HepG2 (cell line): ENCODE measurements around the gene C20orf204. TPM values are rescaled to one million over a fixed set of nuclear protein-coding genes. Genes with fewer than 3 reads are reported as not detected.

Experiments
- ATF7 ChIP-seq, 2 experiments: fragments of 450-650 bp in 1 of 2; sonication (generic) in 1 of 2; formaldehyde crosslinking in 1 of 2; IDR thresholded peaks; 2 replicates each; pipeline versions ENCODE4 v1.4.0 to v1.6.1; 2016 to 2020; ENCODE audit warnings: antibody characterized with exemption in 1 of 2, mild to moderate bottlenecking in 1 of 2, missing genetic modification reagents in 1 of 2
- BCLAF1 ChIP-seq: fragments of 450-650 bp; IDR thresholded peaks from 2 replicates; pipeline ENCODE4 v1.6.1; 2017; ENCODE audit warnings: mild to moderate bottlenecking
- BRF2 ChIP-seq: sonication (generic); formaldehyde crosslinking; IDR thresholded peaks from 2 replicates; pipeline ENCODE4 v1.8.1; 2022; ENCODE audit warnings: mild to moderate bottlenecking, missing genetic modification reagents
- CHD4 ChIP-seq: fragments of 200-600 bp; sonication (generic); IDR thresholded peaks from 2 replicates; pipeline ENCODE4 v1.7.0; 2017; ENCODE audit warnings: mild to moderate bottlenecking, low read length, borderline replicate concordance
- FOXA3 ChIP-seq: IDR thresholded peaks from 2 replicates; pipeline ENCODE4 v1.6.1; 2016; ENCODE audit warnings: missing genetic modification reagents, missing compliant biosample characterization
- GPBP1L1 ChIP-seq: sonication (generic); formaldehyde crosslinking; IDR thresholded peaks from 2 replicates; pipeline ENCODE4 v1.5.0; 2020; ENCODE audit warnings: mild to moderate bottlenecking, missing genetic modification reagents
- JDP2 ChIP-seq: sonication (generic); formaldehyde crosslinking; IDR thresholded peaks from 2 replicates; pipeline ENCODE4 v1.8.1; 2022; ENCODE audit warnings: missing genetic modification reagents, borderline replicate concordance
- KMT2B ChIP-seq: IDR thresholded peaks from 2 replicates; pipeline ENCODE4 v1.6.1; 2016; ENCODE audit warnings: missing genetic modification reagents, missing compliant biosample characterization
- NFKBIZ ChIP-seq: IDR thresholded peaks from 2 replicates; pipeline ENCODE4 v1.6.1; 2018; ENCODE audit warnings: missing genetic modification reagents, missing compliant biosample characterization
- PCBP1 ChIP-seq: fragments of 200-400 bp; formaldehyde crosslinking; IDR thresholded peaks from 2 replicates; pipeline ENCODE4 v1.6.1; 2017; ENCODE audit warnings: mild to moderate bottlenecking, low read depth, low read length, borderline replicate concordance
- RELA ChIP-seq: sonication (generic); formaldehyde crosslinking; IDR thresholded peaks from 2 replicates; pipeline ENCODE4 v1.4.0; 2020; ENCODE audit warnings: missing genetic modification reagents
- SP140L ChIP-seq: sonication (generic); formaldehyde crosslinking; IDR thresholded peaks from 2 replicates; pipeline ENCODE4 v1.4.0; 2020; ENCODE audit warnings: missing genetic modification reagents, borderline replicate concordance
- SPEN ChIP-seq: sonication (generic); formaldehyde crosslinking; IDR thresholded peaks from 2 replicates; pipeline ENCODE4 v1.5.1; 2020; ENCODE audit warnings: low read depth, mild to moderate bottlenecking, missing genetic modification reagents
- TFE3 ChIP-seq: IDR thresholded peaks from 2 replicates; pipeline ENCODE4 v1.6.1; 2016
- ZIK1 ChIP-seq: sonication (generic); formaldehyde crosslinking; IDR thresholded peaks from 2 replicates; pipeline ENCODE4 v1.5.0; 2020; ENCODE audit warnings: mild to moderate bottlenecking, low read depth, missing genetic modification reagents, borderline replicate concordance
- ZNF256 ChIP-seq: sonication (generic); formaldehyde crosslinking; conservative IDR thresholded peaks from 2 replicates; pipeline ENCODE4 v1.4.0; 2020; ENCODE audit warnings: missing genetic modification reagents
- ZNF280D ChIP-seq: sonication (generic); formaldehyde crosslinking; IDR thresholded peaks from 2 replicates; pipeline ENCODE4 v1.5.1; 2020; ENCODE audit warnings: mild to moderate bottlenecking, missing genetic modification reagents
- ZSCAN30 ChIP-seq: sonication (generic); formaldehyde crosslinking; IDR thresholded peaks from 2 replicates; pipeline ENCODE4 v1.5.0; 2020; ENCODE audit warnings: mild to moderate bottlenecking, missing genetic modification reagents
- polyA plus RNA-seq, 8 experiments: library from polyadenylated mRNA; depleted of rRNA in 3 of 8; stranded (reverse) in 7 of 8; unstranded in 1 of 8; fragments of >200 nt; fragmentation: Illumina TruSeq in 4 of 8; extraction: Trizol in 4 of 8; gene quantifications; 2 replicates each; pipeline versions ENCODE4 v1.2.1 to v1.2.3, GENCODE V29; 2011 to 2016; ENCODE audit warnings: low read depth in 4 of 8, missing spikeins in 1 of 8, mixed read lengths in 1 of 8; ENCODE audit not compliant: insufficient read depth in 1 of 8
- total RNA-seq, 5 experiments: library from RNA; depleted of rRNA; stranded (reverse); fragments of >200 nt; fragmentation: Illumina TruSeq; extraction: Trizol; gene quantifications; 2 replicates each; pipeline ENCODE4 v1.2.3, GENCODE V29; 2016; ENCODE audit warnings: low read depth in 1 of 5

The C20orf204 gene
- total and polyA plus RNA-seq, 2 of the 13 experiments (the other 11 are each of a cell fraction or from before 2014, with no cell fraction given): 22.1 to 80.0 TPM

- TF ChIP-seq RELA (CRISPR knock-in tag) (peak; percentile 80; the same call in 1 of the 2 replicates), KMT2B (CRISPR knock-in tag) (no peak), ZIK1 (CRISPR knock-in tag) (no peak), SPEN (CRISPR knock-in tag) (no peak), BRF2 (CRISPR knock-in tag) (no peak; the same call in 1 of the 2 replicates), JDP2 (CRISPR knock-in tag) (no peak), PCBP1 (peak; percentile 10; the same call in 1 of the 2 replicates), GPBP1L1 (CRISPR knock-in tag) (no peak), TFE3 (CRISPR knock-in tag) (no peak), BCLAF1 (no peak), NFKBIZ (CRISPR knock-in tag) (peak; percentile 80; the same call in 1 of the 2 replicates), SP140L (CRISPR knock-in tag) (no peak; the same call in 1 of the 2 replicates), FOXA3 (CRISPR knock-in tag) (peak; percentile 47; the same call in 1 of the 2 replicates), CHD4 (no peak), ATF7 (IDR thresholded peaks at IDR 0.05) (no peak), ATF7 (CRISPR knock-in tag; IDR thresholded peaks at IDR 0.05) (no peak), ZNF280D (0 out of 2 replicates have a peak, but pooled peaks have one; percentile 11), ZNF256 (no peak), ZSCAN30 (CRISPR knock-in tag) (no peak)
Observed at GRCh38 chr20:64041040-64041780, 5.2 kb downstream of the C20orf204 start (continued).
